GM12865 (cell line): Measurements from ENCODE around the gene ACO2.

Experiments used
- DNase-seq: peaks from one replicate; pipeline ENCODE4 v3.0.0; 2010; ENCODE audit warnings: low read depth
- H3K4me3 ChIP-seq: 2 replicates; pipeline ENCODE4 v1.5.1; 2011; ENCODE audit warnings: mild to moderate bottlenecking, low read depth, low read length, control low read depth
- CTCF ChIP-seq: IDR thresholded peaks from 2 replicates; pipeline ENCODE4 v1.5.1; 2011; ENCODE audit warnings: low read length, control low read depth, low read depth, inconsistent platforms; ENCODE audit not compliant: insufficient read depth; ENCODE audit errors: missing control alignments

Gene ACO2

GRCh38 chr22:41513391-41513790, 44.5 kb downstream of the ACO2 start:
- no peak for TF ChIP-seq CTCF
- H3K4me3 ChIP-seq, result no peak overlapping the region
- no peak for DNase-seq

- no peak for TF ChIP-seq CTCF
- DNase-seq, result no peak
- H3K4me3 ChIP-seq, result no peak overlapping the region
These were observed 47.5 kb downstream of the ACO2 start for GRCh38 chr22:41516462-41516861.

- TF ChIP-seq CTCF, result peak; percentile 79
These were observed 48.5 kb downstream of the ACO2 start for GRCh38 chr22:41517172-41518047.

GRCh38 chr22:41518048-41518347, 49.1 kb downstream of the ACO2 start:
- H3K4me3 ChIP-seq, result no peak overlapping the region
- no peak for TF ChIP-seq CTCF
- no peak for DNase-seq

More at GRCh38 chr22:41517172-41518047, 48.5 kb downstream of the ACO2 start:
- peak; percentile 37 for DNase-seq
- no peak overlapping the region for H3K4me3 ChIP-seq

GRCh38 chr22:41521126-41521525, 52.2 kb downstream of the ACO2 start:
- no peak for DNase-seq
- no peak for TF ChIP-seq CTCF
- H3K4me3 ChIP-seq, result no peak overlapping the region

GRCh38 chr22:41522813-41523212, 53.9 kb downstream of the ACO2 start:
- no peak overlapping the region for H3K4me3 ChIP-seq
- DNase-seq, result no peak
- no peak for TF ChIP-seq CTCF

GRCh38 chr22:41523464-41524221, 54.7 kb downstream of the ACO2 start:
- TF ChIP-seq CTCF, result no peak
- no peak overlapping the region for H3K4me3 ChIP-seq

More at GRCh38 chr22:41523464-41524221, 54.7 kb downstream of the ACO2 start:
- no peak for DNase-seq
